Testis (tissue), 3 donors: ENCODE results near the gene FUZ. TPM values are rescaled to one million over a fixed set of nuclear protein-coding genes. Genes with fewer than 3 reads are reported as not detected.

Experiments used
- microRNA-seq, 2 donors: library from miRNA; unstranded; fragments of <30 nt; microRNA quantifications; one replicate each; pipeline ENCODE4, GENCODE V29; 2016; ENCODE audit warnings: borderline number of aligned reads in 2 of 2, borderline replicate concordance in 1 of 2
- polyA plus RNA-seq: library from polyadenylated mRNA; stranded (reverse); fragments of 350-450 nt; fragmentation: Illumina TruSeq; extraction: RNeasy Lipid Tissue Mini Kit (QIAGEN cat#74804); gene quantifications from one replicate; pipeline ENCODE4 v1.2.3, GENCODE V29; 2014; ENCODE audit warnings: low read depth, low replicate concordance; ENCODE audit not compliant: insufficient read depth
- small RNA-seq, 2 donors: library from RNA; depleted of rRNA; stranded (forward); fragments of <200 nt; gene quantifications; one replicate each; pipeline ENCODE3, GENCODE V24; 2016
- total RNA-seq, 2 donors: library from RNA; depleted of rRNA; stranded (reverse); fragments of >200 nt; gene quantifications; one replicate each; pipeline ENCODE4 v1.2.3, GENCODE V29; 2016

FUZ gene
- total and polyA plus RNA-seq, 3 donors from 2014 or later = 56.0 to 101 (median 98.0) TPM

Small RNA genes within 50 kb of the gene (microRNA-seq; reads per million reads assigned to microRNA genes)
- gene MIR4749 (1.4 reads per million in 2 donors), gene MIR6799 (0 to 1.4 reads per million in 2 donors), gene MIR6800 (0 to 0.69 reads per million in 2 donors)

Small RNA genes within 50 kb of the gene (small RNA-seq; reads per million reads assigned to genes)
- 0 to 0.09 reads per million in 2 donors for gene MIR4749
- 0 reads per million in 2 donors for gene MIR6799
- gene RNU6-841P = 0 reads per million in 2 donors

Other genes with a start within 250 kb of the FUZ start
- 100 to 1,000 TPM; 145 to 151 TPM for gene NOSIP, start 232.7 kb downstream of the FUZ start, total RNA-seq
- gene NOSIP, start 232.7 kb downstream of the FUZ start, polyA plus RNA-seq = 241 TPM
- 1 to 10 TPM in 1 of 2 donors, under 1 TPM in 1; 0.71 to 1.9 TPM for gene PRRG2, start 232.0 kb downstream of the FUZ start, total RNA-seq
- gene PRRG2, start 232.0 kb downstream of the FUZ start, polyA plus RNA-seq = 3.0 TPM
- gene PRR12, start 222.1 kb downstream of the FUZ start, total RNA-seq = 10 to 100 TPM; 32.8 to 33.1 TPM
- gene PRR12, start 222.1 kb downstream of the FUZ start, polyA plus RNA-seq = 15.7 TPM
- gene RRAS, start 173.1 kb downstream of the FUZ start, total RNA-seq = 10 to 100 TPM; 39.3 to 41.5 TPM
- 69.2 TPM for gene RRAS, start 173.1 kb downstream of the FUZ start, polyA plus RNA-seq
- gene SCAF1, start 171.1 kb downstream of the FUZ start, total RNA-seq = 10 to 100 TPM; 70.8 to 78.1 TPM
- 51.4 TPM for gene SCAF1, start 171.1 kb downstream of the FUZ start, polyA plus RNA-seq
- 10 to 100 TPM; 50.1 to 51.6 TPM for gene IRF3, start 147.4 kb downstream of the FUZ start, total RNA-seq
- 34.9 TPM for gene IRF3, start 147.4 kb downstream of the FUZ start, polyA plus RNA-seq
- 10 to 100 TPM; 11.3 to 19.3 TPM for gene BCL2L12, start 147.4 kb downstream of the FUZ start, total RNA-seq
- gene BCL2L12, start 147.4 kb downstream of the FUZ start, polyA plus RNA-seq = 17.3 TPM
- 100 to 1,000 TPM; 192 to 272 TPM for gene PRMT1, start 136.0 kb downstream of the FUZ start, total RNA-seq
- gene PRMT1, start 136.0 kb downstream of the FUZ start, polyA plus RNA-seq = 201 TPM
- 1 to 10 TPM; 2.9 to 5.0 TPM for gene ADM5, start 123.7 kb downstream of the FUZ start, total RNA-seq
- gene ADM5, start 123.7 kb downstream of the FUZ start, polyA plus RNA-seq = 2.2 TPM
- 1 to 10 TPM; 8.8 to 9.8 TPM for gene CPT1C, start 122.2 kb downstream of the FUZ start, total RNA-seq
- gene CPT1C, start 122.2 kb downstream of the FUZ start, polyA plus RNA-seq = 17.1 TPM
- gene TSKS, start 50.0 kb downstream of the FUZ start, total RNA-seq = 100 to 1,000 TPM in 1 of 2 donors, 10 to 100 TPM in 1; 65.3 to 101 TPM
- gene TSKS, start 50.0 kb downstream of the FUZ start, polyA plus RNA-seq = 137 TPM
- gene AP2A1, start 46.3 kb downstream of the FUZ start, total RNA-seq = 100 to 1,000 TPM; 301 to 358 TPM
- 226 TPM for gene AP2A1, start 46.3 kb downstream of the FUZ start, polyA plus RNA-seq
- gene MED25, start 5.0 kb upstream of the FUZ start, total RNA-seq = 100 to 1,000 TPM; 244 to 246 TPM
- 156 TPM for gene MED25, start 5.0 kb upstream of the FUZ start, polyA plus RNA-seq
- gene PTOV1, start 37.9 kb upstream of the FUZ start, total RNA-seq = 100 to 1,000 TPM; 257 to 260 TPM
- 235 TPM for gene PTOV1, start 37.9 kb upstream of the FUZ start, polyA plus RNA-seq
- gene PNKP, start 54.3 kb upstream of the FUZ start, total RNA-seq = 100 to 1,000 TPM; 110 to 125 TPM
- 45.5 TPM for gene PNKP, start 54.3 kb upstream of the FUZ start, polyA plus RNA-seq
- 10 to 100 TPM; 35.0 to 35.7 TPM for gene AKT1S1, start 64.1 kb upstream of the FUZ start, total RNA-seq
- gene AKT1S1, start 64.1 kb upstream of the FUZ start, polyA plus RNA-seq = 42.8 TPM
- gene TBC1D17, start 64.4 kb upstream of the FUZ start, total RNA-seq = 10 to 100 TPM; 47.2 to 49.1 TPM
- 31.1 TPM for gene TBC1D17, start 64.4 kb upstream of the FUZ start, polyA plus RNA-seq
- 10 to 100 TPM; 17.1 to 20.4 TPM for gene IL4I1, start 83.6 kb upstream of the FUZ start, total RNA-seq
- 61.9 TPM for gene IL4I1, start 83.6 kb upstream of the FUZ start, polyA plus RNA-seq
- gene ATF5, start 115.9 kb upstream of the FUZ start, total RNA-seq = 10 to 100 TPM; 31.3 to 38.5 TPM
- gene ATF5, start 115.9 kb upstream of the FUZ start, polyA plus RNA-seq = 64.5 TPM
- gene NUP62, start 116.2 kb upstream of the FUZ start, total RNA-seq = 100 to 1,000 TPM in 1 of 2 donors, 10 to 100 TPM in 1; 78.4 to 112 TPM
- 135 TPM for gene NUP62, start 116.2 kb upstream of the FUZ start, polyA plus RNA-seq
- 1 to 10 TPM; 6.0 to 8.5 TPM for gene SIGLEC11, start 147.9 kb upstream of the FUZ start, total RNA-seq
- 5.8 TPM for gene SIGLEC11, start 147.9 kb upstream of the FUZ start, polyA plus RNA-seq
- gene VRK3, start 212.1 kb upstream of the FUZ start, total RNA-seq = 100 to 1,000 TPM; 143 to 237 TPM
- gene VRK3, start 212.1 kb upstream of the FUZ start, polyA plus RNA-seq = 375 TPM
- 10 to 100 TPM; 77.7 to 92.8 TPM for gene ZNF473, start 212.7 kb upstream of the FUZ start, total RNA-seq
- gene ZNF473, start 212.7 kb upstream of the FUZ start, polyA plus RNA-seq = 106 TPM